Middle frontal gyrus (tissue), 1 donor: ENCODE results near the gene AKIP1.
"Not testable (repeated sequence)": the region's sequence is repeated elsewhere in the genome, so short reads cannot be mapped to it uniquely, and the experiment has no call there.

Experiments used
- DNase-seq: peaks from one replicate; pipeline ENCODE4 v3.0.0-alpha.2; 2015; ENCODE audit warnings: low spot score; ENCODE audit errors: extremely low spot score

Gene AKIP1

GRCh38 chr11:8911029-8911823, at the start of gene AKIP1:
Gene AKIP1 (plus strand): TSS chr11:8911189. CDS start chr11:8911450, 261 bp downstream.
- DNase-seq, result peak; percentile 94

GRCh38 chr11:8863838-8864237, 47.2 kb upstream of the AKIP1 start:
- no peak for DNase-seq

GRCh38 chr11:8865304-8865703, 45.7 kb upstream of the AKIP1 start:
- no peak for DNase-seq

GRCh38 chr11:8867035-8867434, 44.0 kb upstream of the AKIP1 start:
- DNase-seq, result no peak

GRCh38 chr11:8867931-8868631, 42.9 kb upstream of the AKIP1 start:
- DNase-seq, result no peak

GRCh38 chr11:8870411-8871170, 40.4 kb upstream of the AKIP1 start:
- no peak for DNase-seq

GRCh38 chr11:8871171-8871775, 39.7 kb upstream of the AKIP1 start:
- no peak for DNase-seq

- no peak for DNase-seq
These were observed 39.0 kb upstream of the AKIP1 start for GRCh38 chr11:8871962-8872361.

- no peak for DNase-seq
These were observed 37.1 kb upstream of the AKIP1 start for GRCh38 chr11:8873741-8874405.

- DNase-seq, result no peak
These were observed 32.2 kb upstream of the AKIP1 start for GRCh38 chr11:8878771-8879170.

- not testable (repeated sequence) for DNase-seq
These were observed 29.4 kb upstream of the AKIP1 start for GRCh38 chr11:8881585-8881984.

GRCh38 chr11:8886322-8886721, 24.7 kb upstream of the AKIP1 start:
- DNase-seq, result no peak

- DNase-seq, result not testable (repeated sequence)
These were observed 19.8 kb upstream of the AKIP1 start for GRCh38 chr11:8891185-8891584.

- no peak for DNase-seq
These were observed 11.8 kb upstream of the AKIP1 start for GRCh38 chr11:8899119-8899753.

GRCh38 chr11:8905528-8906165, 5.3 kb upstream of the AKIP1 start:
- no peak for DNase-seq

- no peak for DNase-seq
These were observed 3.9 kb upstream of the AKIP1 start for GRCh38 chr11:8907116-8907515.

- DNase-seq, result no peak
These were observed 2.9 kb upstream of the AKIP1 start for GRCh38 chr11:8908099-8908498.

- no peak for DNase-seq
These were observed 351 bp upstream of the AKIP1 start for GRCh38 chr11:8910649-8911026.

- no peak for DNase-seq
These were observed 3.1 kb downstream of the AKIP1 start for GRCh38 chr11:8913961-8914660.

GRCh38 chr11:8914661-8915018, 3.7 kb downstream of the AKIP1 start:
- DNase-seq, result no peak
